ENCODE data around the gene RPL12. TPM values are rescaled to one million over a fixed set of nuclear protein-coding genes. Genes with fewer than 3 reads are reported as not detected.

RPL12 gene
- total RNA-seq, result 727 and 1,092 TPM in 2 replicates

GRCh38 chr9:127450830-127451607, at the start of gene RPL12, which contains the start of gene LRSAM1:
TSS of gene RPL12 (minus strand) at chr9:127451406. CDS start at chr9:127451317, 89 bp downstream.
TSS of gene LRSAM1 (plus strand) at chr9:127451510. CDS start at chr9:127454528, 3,018 bp downstream.

DNA sequence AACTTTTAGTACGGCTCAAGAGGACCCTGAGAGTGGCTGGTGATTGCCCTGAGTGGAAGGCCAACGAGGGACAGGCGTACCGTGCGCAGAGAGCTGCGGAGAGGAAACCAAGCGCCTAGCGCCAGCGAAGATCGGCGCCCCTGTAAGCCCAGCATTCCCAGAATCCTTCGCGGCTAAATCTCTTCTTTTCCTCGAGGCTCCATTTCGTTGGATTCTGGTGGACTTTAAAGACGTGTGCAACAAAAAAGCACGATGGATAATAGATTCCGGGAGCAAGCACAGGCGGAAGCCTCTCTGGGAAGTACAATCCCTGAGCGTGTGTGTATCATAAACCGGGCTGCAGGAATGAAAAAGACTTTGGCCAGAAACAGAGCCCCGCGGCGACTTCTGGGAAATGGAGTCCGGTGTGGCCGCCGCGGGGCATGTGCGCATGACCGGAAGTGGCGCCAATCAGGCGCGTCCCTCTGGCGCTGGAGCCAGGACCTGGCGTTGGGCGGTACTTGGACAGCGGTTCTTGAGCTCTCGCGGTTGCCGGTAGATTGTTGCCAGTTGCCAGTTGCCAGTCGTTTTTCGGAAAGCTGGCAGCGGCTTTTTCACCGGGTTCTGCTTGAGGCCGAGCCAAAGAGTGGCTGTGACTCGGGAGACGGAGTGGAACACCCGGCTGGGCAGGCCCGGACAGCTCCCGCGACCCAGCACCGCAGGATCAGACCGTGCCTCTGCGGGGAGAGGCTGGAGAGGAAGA, 27.1 kb downstream of the RPL12 start, which contains the start of gene ZNF79:
Gene ZNF79 (plus strand): TSS at position 449 of the 742 bp plus-strand sequence. CDS start 406 bp downstream, outside the sequence.

Other genes starting within 250 kb of the RPL12 start
- 1.6 and 3.3 TPM in 2 replicates for gene GARNL3, start 186.6 kb downstream of the RPL12 start, total RNA-seq
- gene SLC2A8, start 54.2 kb downstream of the RPL12 start, total RNA-seq, result 9.9 and 11.5 TPM in 2 replicates
- gene ZNF79, start 27.0 kb downstream of the RPL12 start, total RNA-seq, result 11.7 and 16.0 TPM in 2 replicates
- gene LRSAM1, start 104 bp upstream of the RPL12 start, total RNA-seq, result 10.0 and 13.6 TPM in 2 replicates
- 11.0 and 19.3 TPM in 2 replicates for gene STXBP1, start 160.9 kb upstream of the RPL12 start, total RNA-seq

Measured in bladder microvascular endothelial cell (primary cell).